HG03108 (cell line): ENCODE data around the gene SUMO2.
"Not testable (repeated sequence)": the region's sequence is repeated elsewhere in the genome, so short reads cannot be mapped to it uniquely, and the experiment has no call there.

Experiments used
- ATAC-seq: cut with Tn5 transposase; IDR thresholded peaks from one replicate; pipeline ENCODE4 v1.9.1; 2021; ENCODE audit warnings: moderate library complexity; ENCODE audit not compliant: unreplicated experiment

SUMO2 gene

DNA sequence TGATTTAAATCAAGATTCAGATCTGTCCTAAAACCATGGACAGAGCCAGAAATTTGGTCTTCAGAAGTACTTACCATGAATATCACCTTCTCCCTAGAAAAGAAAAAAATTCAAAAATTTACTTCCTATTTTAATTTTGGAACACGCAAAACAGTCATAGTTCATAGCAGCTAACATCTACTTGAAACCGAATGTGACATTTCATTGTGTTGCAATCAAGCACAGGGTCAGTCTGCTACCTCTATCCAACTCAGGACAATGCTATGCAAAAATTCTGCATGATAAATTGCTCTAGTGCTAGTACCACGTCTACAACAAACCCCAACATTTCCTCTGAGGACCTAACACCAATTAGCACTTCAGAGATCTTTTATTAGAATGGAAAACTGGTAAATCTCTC lies 36.2 kb downstream of the SUMO2 start:
- no peak for ATAC-seq

DNA sequence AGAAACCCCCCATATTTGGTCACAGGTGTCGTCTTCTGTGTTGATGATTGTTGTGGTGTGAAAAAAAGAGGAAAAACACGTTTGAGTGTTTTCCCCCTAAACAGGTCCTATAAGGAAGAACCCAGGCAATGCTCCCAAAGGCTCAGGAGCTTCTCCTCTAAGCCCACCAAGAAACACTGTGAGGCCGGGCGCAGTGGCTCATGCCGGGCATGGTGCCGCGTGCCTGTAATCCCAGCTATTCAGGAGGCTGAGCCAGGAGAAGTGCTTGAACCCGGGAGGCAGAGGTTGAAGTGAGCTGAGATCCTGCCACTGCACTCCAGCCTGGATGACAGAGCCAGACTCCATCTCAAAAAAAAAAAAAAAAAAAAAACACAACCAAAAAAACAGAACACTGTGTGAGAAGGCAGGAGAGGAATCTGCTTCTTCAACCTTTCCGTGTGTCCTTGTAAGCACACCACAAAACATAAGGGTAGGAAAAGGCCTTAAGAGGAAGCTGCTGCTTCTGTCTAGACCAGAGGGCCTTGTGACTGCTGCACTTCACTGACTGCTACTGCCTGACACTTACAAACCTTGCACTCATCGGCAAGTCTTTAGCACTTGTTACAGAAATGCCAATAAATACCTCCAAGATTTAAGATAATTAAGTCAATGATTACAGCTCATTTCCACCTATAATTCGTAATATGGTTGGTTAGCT lies 37.8 kb downstream of the SUMO2 start:
- ATAC-seq = no peak

DNA sequence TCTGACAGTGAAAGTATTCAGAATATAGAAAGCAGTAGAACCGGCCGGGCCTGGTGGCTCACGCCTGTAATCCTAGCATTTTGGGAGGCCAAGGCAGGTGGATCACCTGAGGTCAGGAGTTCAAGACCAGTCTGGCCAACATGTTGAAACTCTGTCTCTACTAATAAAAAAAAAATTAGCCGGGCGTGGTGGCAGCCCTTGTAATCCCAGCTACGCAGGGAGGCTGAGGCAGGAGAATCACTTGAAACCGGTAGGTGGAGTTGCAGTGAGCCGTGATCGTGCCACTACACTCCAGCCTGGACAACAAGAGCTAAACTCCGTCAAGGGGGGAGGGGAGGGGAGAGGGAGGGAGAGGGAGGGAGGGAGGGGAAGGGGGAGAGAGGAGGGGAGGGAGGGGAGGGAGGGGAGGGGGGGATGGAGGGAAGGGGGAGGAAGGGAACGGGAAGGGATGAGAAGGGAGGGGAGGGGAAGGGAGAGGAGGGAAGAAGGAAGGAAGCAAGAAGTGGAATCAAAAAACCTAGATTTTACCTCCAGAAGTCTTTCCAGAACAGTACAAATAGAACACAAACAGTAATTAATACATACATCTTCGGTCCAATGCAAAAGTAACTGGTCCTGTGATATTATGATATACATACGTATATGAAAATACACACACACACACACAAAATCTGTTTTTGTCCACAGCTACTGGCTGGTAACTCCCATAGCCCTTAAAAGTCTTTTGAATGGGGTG lies 40.4 kb downstream of the SUMO2 start:
- ATAC-seq = no peak

DNA sequence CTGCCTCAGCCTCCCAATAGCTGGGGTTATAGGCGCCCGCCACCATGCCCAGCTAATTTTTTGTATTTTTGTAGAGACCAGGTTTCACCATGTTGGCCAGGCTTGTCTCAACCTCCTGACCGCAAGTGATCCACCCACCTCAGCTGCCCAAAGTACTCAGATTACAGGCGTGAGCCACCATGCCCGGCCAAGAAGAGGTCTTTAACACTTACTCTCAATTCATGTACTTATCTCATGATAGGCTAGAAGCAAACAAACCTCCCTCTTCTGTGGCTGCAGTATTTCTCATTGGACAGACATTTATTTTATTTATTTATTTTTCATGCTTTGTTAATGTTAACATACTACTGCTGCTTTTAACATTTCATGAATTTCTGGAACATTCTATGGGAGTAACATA lies 44.2 kb downstream of the SUMO2 start:
- no peak for ATAC-seq

DNA sequence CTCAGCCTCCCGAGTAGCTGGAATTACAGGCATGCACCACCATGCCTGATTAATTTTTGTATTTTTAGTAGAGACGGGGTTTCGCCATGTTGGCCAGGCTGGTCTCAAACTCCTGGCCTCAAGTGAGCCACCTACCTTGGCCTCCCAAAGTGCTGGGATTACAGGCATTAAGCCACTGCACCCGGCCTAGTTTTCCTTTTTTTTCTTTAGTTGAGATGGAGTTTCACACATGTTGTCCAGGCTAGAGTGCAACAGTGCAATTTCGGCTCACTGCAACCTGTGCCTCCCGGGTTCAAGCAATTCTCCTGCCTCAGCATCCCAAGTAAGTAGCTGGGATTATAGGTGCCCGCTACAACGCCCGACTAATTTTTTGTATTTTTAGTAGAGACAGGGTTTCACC lies 45.0 kb downstream of the SUMO2 start:
- not testable (repeated sequence) for ATAC-seq

DNA sequence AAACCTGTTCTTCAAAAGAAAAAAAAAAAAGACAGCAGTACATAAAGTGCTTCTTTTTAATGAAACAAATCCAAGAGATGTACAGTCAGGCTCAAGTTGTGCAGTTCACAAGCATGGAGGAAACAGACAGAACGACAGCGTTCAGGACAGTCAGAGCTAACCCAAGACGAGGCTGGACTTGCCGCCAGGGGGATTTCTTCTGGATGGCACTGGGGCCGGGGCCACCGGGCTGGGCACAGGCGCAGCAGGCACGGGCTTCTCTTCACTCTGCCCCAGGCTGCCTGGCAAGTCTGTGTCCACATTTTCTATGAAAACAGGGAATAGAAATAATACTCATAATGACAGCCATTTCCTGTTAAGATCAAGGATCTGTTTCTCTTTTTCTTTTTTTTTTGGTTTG lies 46.8 kb downstream of the SUMO2 start:
- no peak for ATAC-seq

DNA sequence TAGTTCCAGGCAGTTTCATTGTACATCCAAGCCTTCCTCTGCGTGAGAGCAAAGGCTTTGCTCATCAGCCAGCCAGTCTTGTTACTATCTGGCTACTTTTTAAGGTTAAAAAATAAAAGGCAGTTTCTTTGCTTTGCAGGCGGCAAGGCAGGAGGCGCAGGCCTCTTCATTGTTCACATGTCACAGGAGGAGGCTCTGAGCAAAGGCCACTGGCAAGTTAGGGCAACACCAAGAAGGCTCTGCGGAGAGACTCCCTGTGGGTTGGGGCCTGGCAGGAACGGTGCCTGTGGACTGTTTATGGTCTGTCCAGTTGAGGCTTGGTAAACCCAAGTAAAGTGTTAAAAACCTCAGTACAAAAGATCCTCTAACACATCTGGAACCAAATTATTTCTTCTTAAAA lies 47.3 kb downstream of the SUMO2 start:
- ATAC-seq = no peak

DNA sequence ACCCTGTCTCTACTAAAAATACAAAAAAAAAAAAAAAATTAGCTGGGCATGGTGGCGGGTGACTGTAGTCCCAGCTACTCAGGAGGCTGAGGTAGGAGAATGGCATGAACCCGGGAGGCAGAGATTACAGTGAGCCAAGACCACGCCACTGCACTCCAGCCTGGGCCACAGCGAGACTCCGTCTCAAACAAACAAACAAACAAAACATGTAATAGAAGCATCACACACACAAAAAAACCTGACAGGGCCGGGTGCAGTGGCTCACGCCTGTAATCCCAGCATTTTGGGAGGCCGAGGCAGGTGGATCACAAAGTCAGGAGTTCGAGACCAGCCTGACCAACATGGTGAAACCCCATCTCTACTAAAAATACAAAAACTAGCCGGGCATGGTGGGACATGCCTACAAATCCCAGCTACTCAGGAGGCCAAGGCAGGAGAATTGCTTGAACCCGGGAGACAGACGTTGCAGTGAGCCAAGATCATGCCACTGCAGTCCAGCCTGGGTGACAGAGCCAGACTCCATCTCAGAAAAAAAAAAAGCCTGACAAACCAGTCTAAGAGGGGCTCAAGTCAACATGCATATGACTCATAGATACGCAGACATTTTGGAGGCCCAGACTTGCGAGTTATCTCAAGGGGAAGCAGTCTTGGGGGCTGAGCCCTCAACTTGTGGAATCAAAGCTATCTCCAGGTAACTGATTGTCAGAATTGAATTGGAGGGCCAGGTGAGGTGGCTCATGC lies 49.0 kb downstream of the SUMO2 start:
- not testable (repeated sequence) for ATAC-seq

DNA sequence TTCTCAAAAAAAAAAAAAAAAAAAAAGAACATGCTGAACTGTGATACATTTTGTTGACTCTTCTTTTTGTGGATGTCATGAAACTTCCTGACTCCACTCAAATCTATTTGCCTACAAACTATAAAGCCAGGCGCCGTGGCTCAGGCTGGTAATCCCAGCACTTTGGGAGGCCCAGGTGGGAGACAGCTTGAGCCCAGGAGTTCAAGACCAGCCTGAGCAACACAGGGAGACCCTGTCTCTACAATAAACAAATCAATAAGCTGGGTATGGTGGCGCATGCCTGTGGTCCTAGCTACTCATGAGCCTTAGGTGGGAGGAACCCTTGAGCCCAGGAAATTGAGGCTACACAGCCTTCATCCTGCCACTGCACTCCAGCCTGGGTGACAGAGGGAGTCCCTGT lies 49.8 kb downstream of the SUMO2 start:
- no peak for ATAC-seq

DNA sequence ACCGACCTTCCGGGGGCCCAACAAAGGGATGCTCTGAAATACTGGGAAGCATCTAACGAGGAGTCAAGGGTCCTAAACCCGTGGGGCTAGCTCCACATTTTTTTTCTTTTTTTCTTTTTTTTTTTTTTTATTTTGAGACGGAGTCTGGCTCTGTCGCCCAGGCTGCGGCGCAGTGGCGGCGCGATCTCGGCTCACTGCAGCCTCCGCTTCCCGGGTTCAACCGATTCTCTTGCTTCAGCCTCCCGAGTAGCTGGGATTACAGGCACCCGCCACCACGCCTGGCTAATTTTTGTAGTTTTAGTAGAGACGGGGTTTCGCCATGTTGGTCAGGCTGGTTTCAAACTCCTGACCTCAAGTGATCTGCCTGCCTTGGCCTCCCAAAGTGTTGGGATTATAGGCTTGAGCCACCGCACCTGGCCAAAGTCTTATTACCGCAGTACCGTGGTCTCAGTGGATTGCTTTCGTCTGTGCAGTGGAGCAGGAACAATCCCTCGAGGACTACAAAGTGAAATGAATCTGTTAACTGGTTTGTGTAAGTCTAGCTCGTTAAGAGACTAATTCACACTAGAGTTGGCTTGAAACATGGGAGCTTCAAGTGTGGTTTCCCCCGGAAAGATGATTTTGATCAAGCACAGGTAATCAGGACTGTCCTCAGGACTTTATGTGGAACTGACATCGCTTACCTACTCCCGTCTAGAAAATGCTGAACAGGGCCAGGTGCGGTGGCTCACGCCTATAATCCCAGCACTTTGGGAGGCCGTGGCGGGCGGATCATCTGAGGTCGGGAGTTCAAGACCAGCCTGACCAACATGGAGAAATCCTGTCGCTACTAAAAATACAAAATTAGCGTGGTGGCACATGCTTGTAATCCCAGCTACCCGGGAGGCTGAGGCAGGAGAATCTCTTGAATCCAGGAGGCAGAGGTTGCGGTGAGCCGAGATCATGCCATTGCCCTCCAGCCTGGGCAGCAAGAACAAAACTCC lies 50.5 kb downstream of the SUMO2 start:
- ATAC-seq = not testable (repeated sequence)

DNA sequence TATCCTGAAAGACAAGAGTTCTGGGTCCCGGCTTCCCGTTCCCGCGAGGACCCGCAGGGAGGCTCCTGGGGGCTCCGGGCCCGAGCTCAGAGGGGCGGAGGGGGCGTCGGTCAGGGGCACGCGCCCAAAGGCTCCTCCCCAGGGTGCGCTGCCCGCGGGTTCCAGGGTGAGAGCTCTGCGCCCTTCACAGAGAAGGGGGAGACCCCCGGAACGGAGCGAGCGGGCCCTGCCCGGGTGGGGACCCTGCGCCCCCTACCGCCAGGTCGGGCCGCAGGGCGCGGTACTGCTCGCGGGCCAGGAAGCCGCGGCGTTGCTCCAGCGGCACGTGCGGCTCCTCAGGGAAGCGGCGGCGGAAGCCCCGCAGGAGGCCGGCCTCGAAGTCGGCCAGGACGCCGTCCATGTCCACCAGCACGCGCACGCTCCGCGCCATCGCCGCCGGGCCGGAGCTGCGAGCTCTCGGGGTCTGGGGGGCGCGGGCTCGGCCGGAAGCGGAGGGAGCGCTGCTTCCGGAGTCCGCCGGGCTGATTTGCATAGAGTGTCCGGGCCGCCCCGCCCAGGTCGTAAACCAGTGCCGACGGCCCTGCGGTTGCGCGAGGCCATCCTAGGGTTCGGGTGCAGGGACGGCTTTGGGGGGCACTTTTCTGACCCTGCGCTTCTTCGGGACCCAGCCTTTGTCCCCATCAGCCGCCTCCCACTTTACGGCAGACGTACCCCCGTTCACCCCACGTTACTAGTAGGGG lies 51.3 kb downstream of the SUMO2 start, which contains the start of gene NT5C:
NT5C (minus strand) TSS at position 465 of the 740 bp plus-strand sequence; CDS start at position 430, 35 bp downstream.
- ATAC-seq = peak; percentile 82

DNA sequence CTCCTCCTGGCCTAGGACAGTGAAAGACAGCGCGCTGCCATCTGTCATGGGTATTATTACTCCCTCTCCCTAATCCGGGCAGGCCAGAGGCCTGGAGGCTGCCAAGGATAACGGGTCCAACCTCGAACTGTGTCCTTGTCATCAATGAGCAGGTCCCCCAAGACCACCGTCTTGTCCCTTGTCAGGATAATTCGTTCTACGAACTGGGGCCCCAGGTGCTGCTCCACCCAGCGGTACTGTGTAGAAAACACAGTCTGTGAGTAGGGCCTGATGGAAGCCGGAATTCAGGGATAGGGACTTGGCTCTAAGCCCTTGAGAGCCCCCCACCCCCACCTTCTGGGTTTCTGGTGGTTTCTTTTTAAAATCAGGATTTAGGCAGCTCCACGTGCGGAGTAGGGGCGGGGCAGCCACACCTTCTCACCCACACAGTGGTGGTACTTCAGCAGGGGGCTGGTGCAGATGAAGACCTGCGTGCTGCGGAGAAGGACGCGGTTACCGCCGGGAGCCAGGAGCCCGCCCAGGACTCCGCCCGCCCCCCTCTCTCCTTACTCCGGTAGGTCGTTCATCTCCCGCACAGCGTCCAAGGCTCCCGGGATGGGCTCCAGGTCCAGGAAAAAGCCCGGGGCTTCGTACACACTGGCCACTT lies 52.0 kb downstream of the SUMO2 start:
- ATAC-seq = no peak

DNA sequence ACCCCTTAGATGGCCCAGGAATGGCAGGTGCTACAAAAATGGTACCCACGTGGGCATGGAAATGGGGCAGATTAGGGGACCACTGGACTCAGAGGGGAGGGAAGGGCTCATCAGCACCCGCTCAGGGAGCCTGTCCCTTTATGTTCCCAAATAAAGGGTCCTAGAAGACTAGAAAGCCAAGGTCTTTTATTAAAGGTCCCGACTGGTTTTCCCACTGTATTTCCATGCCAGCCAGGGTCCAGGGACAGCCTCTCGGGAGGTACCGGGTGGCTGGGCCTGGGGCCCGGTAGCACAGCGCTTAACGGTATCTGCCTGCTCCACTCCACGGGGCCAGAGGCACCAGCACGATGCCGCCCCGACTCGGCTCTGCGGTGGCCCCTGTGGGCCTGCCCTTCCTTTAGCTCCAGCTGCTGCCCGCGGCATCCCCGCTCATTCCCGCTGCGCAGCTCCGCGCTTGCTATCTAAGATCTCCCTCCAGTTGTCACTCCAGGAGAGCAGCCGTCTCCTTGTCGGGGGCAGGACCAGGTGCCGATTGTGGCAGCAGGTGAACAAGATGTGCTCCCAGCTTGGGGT lies 52.6 kb downstream of the SUMO2 start:
- no peak for ATAC-seq

DNA sequence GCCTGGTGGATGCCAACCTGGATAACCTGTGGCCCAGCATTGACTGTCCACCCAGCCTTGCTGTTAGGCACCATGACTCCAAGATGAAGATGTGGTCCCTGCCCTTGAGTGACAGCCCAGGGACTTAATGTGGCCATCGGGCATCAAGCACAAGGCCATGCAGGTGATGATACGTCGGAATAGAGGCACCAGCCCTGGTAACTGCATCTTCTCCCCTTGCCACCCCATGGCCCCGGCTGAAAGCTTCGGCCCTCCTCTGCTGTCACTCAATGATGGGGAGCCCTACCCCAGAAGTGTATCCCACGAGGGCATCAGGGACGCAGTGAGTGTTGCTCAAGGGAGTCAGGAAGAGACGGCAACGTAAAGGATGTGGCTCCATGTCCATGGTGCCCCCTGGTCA lies 53.2 kb downstream of the SUMO2 start:
- no peak for ATAC-seq

DNA sequence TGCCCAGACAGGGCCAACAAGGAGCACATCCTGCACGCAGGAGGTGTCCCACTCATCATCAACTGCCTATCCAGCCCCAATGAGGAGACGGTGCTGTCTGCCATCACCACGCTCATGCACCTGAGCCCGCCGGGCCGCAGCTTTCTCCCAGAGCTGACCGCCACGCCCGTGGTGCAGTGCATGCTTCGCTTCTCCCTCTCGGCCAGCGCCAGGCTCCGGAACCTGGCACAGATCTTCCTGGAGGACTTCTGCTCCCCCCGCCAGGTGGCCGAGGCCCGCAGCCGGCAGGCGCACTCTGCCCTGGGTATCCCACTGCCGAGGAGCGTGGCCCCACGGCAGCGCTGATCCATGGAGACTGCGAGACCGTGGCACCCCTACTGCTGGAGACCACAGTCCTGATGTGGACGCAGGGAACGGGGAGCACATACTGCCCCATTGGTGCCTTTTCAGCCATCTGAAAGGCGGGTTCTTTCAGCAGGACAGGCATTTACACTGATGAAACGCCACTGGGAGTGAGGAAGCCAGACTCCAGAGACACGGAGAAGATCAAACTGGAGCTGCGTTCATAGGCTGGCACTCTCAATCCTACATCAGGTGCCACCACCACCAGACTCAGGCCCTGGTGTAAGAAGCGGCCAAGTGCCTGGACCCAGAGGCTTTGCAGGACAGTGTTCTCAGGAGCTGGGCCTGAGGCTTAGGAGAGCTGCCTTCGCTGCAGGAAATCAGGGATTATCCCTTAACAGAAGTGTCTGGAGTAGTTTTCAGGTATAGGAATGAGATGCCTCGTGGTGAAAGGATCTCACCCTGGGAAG lies 53.9 kb downstream of the SUMO2 start:
- no peak for ATAC-seq

DNA sequence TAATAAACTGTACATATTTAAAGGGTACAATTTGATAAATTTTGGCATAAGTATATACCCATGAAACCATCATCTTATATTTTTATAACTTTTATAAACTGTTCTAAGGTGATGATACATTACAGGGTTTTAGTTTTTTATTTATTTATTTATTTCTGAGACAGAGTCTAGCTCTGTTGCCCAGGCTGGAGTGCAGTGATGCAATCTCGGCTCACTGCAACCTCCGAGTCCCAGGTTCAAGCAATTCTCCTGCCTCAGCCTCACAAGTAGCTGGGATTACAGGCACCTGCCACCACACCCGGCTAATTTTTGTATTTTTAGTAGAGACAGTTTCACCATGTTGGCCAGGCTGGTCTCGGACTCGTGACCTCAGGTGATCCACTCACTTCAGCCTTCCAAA lies 54.8 kb downstream of the SUMO2 start:
- not testable (repeated sequence) for ATAC-seq

DNA sequence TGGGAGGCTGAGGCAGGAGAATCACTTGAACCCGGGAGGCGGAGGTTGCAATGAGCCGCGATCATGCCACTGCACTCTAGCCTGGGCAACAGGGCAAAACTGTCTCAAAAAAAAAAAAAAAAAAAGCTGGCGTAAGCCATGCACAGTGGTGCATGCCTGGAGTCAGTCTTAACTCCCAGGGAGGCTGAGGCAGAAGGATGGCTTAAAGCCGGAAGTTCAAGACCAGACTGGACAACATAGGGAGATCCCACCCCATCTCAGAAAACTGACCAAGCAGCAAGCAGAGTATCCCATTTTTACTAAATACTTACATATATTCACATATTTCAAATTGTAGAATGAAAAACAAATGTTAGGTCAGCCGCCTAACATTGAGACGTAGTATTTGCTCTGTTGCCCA lies 55.8 kb downstream of the SUMO2 start:
- ATAC-seq = no peak

DNA sequence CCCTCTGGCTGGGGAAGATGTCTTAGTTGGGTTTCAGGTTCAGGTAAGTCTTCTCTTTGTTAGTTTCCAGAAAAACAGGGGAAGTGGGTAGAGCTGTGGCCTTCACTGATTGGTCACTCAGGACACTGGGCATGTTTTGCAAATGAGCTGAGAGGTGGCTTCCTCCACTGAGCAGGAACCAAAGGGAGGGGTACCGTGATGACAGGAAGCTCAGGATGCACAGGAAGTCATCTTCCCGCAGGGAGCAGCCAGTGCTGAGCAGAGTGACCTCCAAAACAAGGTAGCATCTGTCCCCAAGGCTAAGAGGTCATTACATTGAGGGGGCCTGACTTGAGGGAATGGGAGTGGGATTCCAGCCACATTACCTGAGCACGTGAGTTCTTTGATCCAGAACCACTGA lies 56.8 kb downstream of the SUMO2 start:
- no peak for ATAC-seq
